ENCODE results near the gene IFT74.

Gene IFT74

DNA sequence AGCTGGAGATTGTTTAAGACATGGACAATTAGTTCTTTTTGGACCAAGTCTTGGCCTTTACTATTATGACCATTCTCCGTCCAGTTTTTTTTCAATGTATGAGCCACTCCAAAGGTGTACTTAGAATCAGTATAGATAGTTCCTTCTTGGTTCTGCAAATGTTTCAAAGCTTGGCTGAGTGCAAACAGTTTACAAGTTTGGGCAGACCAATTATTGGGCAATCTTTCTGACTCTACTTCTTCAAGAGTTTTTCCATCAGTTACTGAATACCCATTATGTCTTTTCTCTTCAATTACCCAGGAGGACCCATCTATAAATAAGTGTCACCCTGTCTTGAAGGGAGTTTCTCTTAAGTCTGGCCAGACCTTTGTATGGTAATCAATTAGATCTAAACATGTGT, 15.5 kb downstream of the IFT74 start:
- Histone ChIP-seq H3K36me3 (ENCODE audit: control insufficient read depth in 5 of 5, insufficient read depth in 5 of 5, low read length in 5 of 5) (peaks cover 0 to 3% (median 0%) of the 10 kb centered on the region in 5 donors), H3K4me3 (ENCODE audit: low read depth in 1 of 5, low read length in 5 of 5) (no peak overlapping the region), H3K9me3 (ENCODE audit: control insufficient read depth in 5 of 5, low read length in 5 of 5) (no peaks in the 10 kb centered on the region)

DNA sequence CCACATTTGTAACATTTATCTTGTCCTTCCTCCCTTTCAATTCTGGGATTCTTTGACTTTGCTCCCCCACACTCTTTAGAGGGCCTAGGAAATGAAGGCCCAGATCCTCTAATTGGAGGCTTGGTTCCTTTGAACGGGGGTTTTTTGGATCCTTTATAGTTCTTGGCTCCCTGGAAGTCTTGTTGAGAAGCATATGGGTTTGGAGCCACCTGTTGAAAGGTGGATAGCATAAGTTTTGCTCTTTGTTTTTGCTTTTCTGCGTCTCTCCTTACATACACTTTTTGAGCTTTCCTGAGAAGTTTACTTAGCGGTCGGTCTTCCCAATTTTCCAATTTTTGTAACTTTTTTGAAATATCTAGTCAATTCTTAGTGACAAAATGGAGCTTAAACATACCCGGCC, 17.8 kb downstream of the IFT74 start:
- Histone ChIP-seq H3K36me3 (ENCODE audit: control insufficient read depth in 5 of 5, insufficient read depth in 5 of 5, low read length in 5 of 5) (peaks cover 0 to 3% (median 0%) of the 10 kb centered on the region in 5 donors), H3K4me1 (ENCODE audit: control insufficient read depth in 5 of 5, insufficient read depth in 5 of 5, low read length in 5 of 5) (peaks cover 0 to 5% (median 0%) of the 10 kb centered on the region in 5 donors), H3K27me3 (ENCODE audit: control insufficient read depth in 5 of 5, insufficient read depth in 4 of 5, low read length in 5 of 5) (no peaks in the 10 kb centered on the region), H3K9me3 (ENCODE audit: control insufficient read depth in 5 of 5, low read length in 5 of 5) (no peaks in the 10 kb centered on the region), H3K27ac (ENCODE audit: low read depth, low read length) (no peak overlapping the region), H3K4me3 (ENCODE audit: low read depth in 1 of 5, low read length in 5 of 5) (no peak overlapping the region), H3K9ac (ENCODE audit: low read length in 5 of 5) (no peak overlapping the region)

More for the DNA sequence above, 15.5 kb downstream of the IFT74 start:
- H3K27me3 ChIP-seq (ENCODE audit: control insufficient read depth in 5 of 5, insufficient read depth in 4 of 5, low read length in 5 of 5) = no peaks in the 10 kb centered on the region
- H3K4me1 ChIP-seq (ENCODE audit: control insufficient read depth in 5 of 5, insufficient read depth in 5 of 5, low read length in 5 of 5) = peaks cover 0 to 5% (median 0%) of the 10 kb centered on the region in 5 donors
- H3K27ac ChIP-seq (ENCODE audit: low read depth, low read length) = no peak overlapping the region
- H3K9ac ChIP-seq (ENCODE audit: low read length in 5 of 5) = no peak overlapping the region

DNA sequence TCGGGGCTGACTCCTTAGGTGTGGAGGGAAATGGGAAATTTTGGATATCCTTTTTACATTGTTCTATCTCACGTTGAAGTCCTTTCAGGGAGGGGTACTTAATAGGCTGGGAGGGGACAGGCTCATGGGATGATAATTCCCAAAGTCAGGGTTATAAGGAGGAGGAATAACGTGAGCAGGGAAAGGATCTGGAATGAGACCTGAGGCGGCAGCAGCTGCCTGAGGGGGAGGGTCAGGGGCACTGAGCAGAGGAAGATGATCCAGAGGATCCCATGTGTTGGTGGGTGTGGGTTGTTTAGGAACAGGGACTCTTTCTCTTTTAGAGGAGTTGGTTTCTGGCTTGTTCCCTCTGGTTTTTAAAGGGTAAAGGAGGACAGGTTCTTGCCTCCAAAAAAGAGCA, 18.7 kb downstream of the IFT74 start:
- Histone ChIP-seq H3K27ac (ENCODE audit: low read depth, low read length) (no peak overlapping the region), H3K4me3 (ENCODE audit: low read depth in 1 of 5, low read length in 5 of 5) (no peak overlapping the region), H3K36me3 (ENCODE audit: control insufficient read depth in 5 of 5, insufficient read depth in 5 of 5, low read length in 5 of 5) (peaks cover 0 to 6% (median under 1%) of the 10 kb centered on the region in 5 donors), H3K9ac (ENCODE audit: low read length in 5 of 5) (no peak overlapping the region), H3K4me1 (ENCODE audit: control insufficient read depth in 5 of 5, insufficient read depth in 5 of 5, low read length in 5 of 5) (peaks cover 0 to 5% (median 0%) of the 10 kb centered on the region in 5 donors), H3K9me3 (ENCODE audit: control insufficient read depth in 5 of 5, low read length in 5 of 5) (no peaks in the 10 kb centered on the region), H3K27me3 (ENCODE audit: control insufficient read depth in 5 of 5, insufficient read depth in 4 of 5, low read length in 5 of 5) (no peaks in the 10 kb centered on the region)

DNA sequence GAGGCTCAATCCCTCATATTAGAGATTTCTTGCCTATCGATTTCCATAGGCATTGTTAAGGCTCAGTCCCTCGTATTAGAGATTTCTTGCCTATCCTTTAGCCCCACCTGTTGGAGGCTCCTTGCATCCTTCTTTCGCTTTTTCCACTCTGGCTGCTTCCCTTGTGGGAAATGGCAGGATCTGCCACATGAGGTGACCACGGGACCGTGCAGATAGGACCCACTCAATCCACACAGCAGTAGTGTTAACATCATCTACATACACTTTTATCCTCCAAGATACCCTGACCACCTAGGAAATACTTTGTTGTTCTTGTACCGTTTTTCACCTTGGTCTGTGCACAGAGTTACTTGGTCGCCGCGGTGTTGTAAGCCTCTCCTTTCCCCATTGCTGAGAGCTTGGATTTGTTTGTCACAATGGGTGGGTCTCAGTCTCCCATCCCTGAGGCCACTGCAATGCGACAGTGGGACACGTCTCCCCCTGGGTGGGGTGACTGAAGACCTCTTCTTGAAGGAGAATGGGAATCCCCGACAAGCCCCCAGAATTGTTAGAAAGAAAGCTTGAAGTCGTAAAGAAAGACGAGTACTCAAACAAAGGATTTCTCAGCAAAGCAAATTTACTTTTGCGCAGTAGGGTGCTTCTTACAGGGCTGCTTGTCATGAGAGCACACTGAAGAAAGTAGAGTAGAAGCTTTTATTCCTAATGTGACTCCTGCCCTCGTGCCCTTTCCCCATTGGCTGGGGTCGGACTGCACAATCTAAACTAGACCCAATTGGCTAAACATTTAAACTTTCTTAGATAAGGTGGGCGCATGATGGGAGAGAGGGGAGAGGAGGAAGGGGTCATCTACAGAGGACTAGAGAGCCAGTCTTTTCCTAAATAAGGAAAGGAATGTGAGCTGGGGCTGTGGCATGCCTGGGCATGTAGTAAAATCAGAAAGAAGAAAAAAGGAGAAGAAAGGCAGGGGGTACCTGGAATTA, 19.8 kb downstream of the IFT74 start:
- H3K27ac ChIP-seq (ENCODE audit: low read depth, low read length) = no peak overlapping the region
- no peaks in the 10 kb centered on the region for H3K9me3 ChIP-seq (ENCODE audit: control insufficient read depth in 5 of 5, low read length in 5 of 5)
- no peaks in the 10 kb centered on the region for H3K27me3 ChIP-seq (ENCODE audit: control insufficient read depth in 5 of 5, insufficient read depth in 4 of 5, low read length in 5 of 5)
- no peak overlapping the region for H3K9ac ChIP-seq (ENCODE audit: low read length in 5 of 5)
- H3K4me1 ChIP-seq (ENCODE audit: control insufficient read depth in 5 of 5, insufficient read depth in 5 of 5, low read length in 5 of 5) = peaks cover 0 to 5% (median 0%) of the 10 kb centered on the region in 5 donors
- H3K36me3 ChIP-seq (ENCODE audit: control insufficient read depth in 5 of 5, insufficient read depth in 5 of 5, low read length in 5 of 5) = peaks cover 0 to 13% (median 3%) of the 10 kb centered on the region in 5 donors
- H3K4me3 ChIP-seq (ENCODE audit: low read depth in 1 of 5, low read length in 5 of 5) = no peak overlapping the region

DNA sequence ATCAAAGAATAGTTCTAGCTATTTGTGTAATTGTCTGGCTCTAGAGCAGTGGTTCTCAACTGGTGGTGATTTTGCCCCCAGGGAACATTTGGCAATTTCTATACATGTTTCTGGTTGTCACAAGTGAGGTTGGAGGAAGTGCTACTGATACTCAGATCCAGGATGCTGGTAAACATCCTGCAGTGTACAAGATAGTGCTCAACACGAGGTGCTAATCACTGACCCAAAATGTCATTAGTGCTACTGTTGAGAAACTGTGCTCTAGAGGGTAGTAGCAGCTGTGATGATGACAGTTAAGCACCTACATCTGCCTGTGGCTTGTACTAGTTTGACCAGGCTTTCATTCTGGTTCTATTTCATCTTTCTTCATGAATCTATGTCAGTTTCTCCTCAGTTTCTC, 27.1 kb downstream of the IFT74 start:
- no peaks in the 10 kb centered on the region for H3K4me1 ChIP-seq (ENCODE audit: control insufficient read depth in 5 of 5, insufficient read depth in 5 of 5, low read length in 5 of 5)
- no peaks in the 10 kb centered on the region for H3K9me3 ChIP-seq (ENCODE audit: control insufficient read depth in 5 of 5, low read length in 5 of 5)
- peak overlapping the region in 1 of 5 donors; percentile 3 for H3K9ac ChIP-seq (ENCODE audit: low read length in 5 of 5)
- H3K27ac ChIP-seq (ENCODE audit: low read depth, low read length) = no peak overlapping the region
- no peaks in the 10 kb centered on the region for H3K27me3 ChIP-seq (ENCODE audit: control insufficient read depth in 5 of 5, insufficient read depth in 4 of 5, low read length in 5 of 5)
- H3K36me3 ChIP-seq (ENCODE audit: control insufficient read depth in 5 of 5, insufficient read depth in 5 of 5, low read length in 5 of 5) = peaks cover 16 to 34% (median 20%) of the 10 kb centered on the region in 5 donors
- H3K4me3 ChIP-seq (ENCODE audit: low read depth in 1 of 5, low read length in 5 of 5) = no peak overlapping the region

DNA sequence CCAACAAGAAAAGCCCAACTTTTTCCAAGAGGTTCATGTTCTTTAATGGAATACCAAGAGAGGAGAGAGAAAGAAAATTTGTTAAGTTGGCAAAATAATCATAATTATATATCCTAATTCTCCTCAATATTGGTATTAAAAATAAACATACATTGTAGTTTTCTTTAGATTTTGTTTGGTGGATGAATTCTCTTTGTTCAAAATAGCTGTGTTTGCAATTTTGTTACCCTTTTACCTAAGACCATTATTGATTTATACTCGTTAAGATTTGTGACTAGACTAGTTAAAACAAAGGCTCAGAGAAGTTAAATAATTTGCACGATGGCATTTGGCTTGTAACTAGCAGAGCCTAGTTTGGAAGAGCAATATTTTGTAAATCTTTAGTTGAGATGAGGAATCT, 39.6 kb downstream of the IFT74 start:
- H3K4me1 ChIP-seq (ENCODE audit: control insufficient read depth in 5 of 5, insufficient read depth in 5 of 5, low read length in 5 of 5) = no peaks in the 10 kb centered on the region
- H3K4me3 ChIP-seq (ENCODE audit: low read depth in 1 of 5, low read length in 5 of 5) = no peak overlapping the region
- no peak overlapping the region for H3K9ac ChIP-seq (ENCODE audit: low read length in 5 of 5)
- no peak overlapping the region for H3K27ac ChIP-seq (ENCODE audit: low read depth, low read length)
- no peaks in the 10 kb centered on the region for H3K9me3 ChIP-seq (ENCODE audit: control insufficient read depth in 5 of 5, low read length in 5 of 5)
- no peaks in the 10 kb centered on the region for H3K27me3 ChIP-seq (ENCODE audit: control insufficient read depth in 5 of 5, insufficient read depth in 4 of 5, low read length in 5 of 5)
- peaks cover under 1 to 9% (median 3%) of the 10 kb centered on the region in 5 donors for H3K36me3 ChIP-seq (ENCODE audit: control insufficient read depth in 5 of 5, insufficient read depth in 5 of 5, low read length in 5 of 5)

DNA sequence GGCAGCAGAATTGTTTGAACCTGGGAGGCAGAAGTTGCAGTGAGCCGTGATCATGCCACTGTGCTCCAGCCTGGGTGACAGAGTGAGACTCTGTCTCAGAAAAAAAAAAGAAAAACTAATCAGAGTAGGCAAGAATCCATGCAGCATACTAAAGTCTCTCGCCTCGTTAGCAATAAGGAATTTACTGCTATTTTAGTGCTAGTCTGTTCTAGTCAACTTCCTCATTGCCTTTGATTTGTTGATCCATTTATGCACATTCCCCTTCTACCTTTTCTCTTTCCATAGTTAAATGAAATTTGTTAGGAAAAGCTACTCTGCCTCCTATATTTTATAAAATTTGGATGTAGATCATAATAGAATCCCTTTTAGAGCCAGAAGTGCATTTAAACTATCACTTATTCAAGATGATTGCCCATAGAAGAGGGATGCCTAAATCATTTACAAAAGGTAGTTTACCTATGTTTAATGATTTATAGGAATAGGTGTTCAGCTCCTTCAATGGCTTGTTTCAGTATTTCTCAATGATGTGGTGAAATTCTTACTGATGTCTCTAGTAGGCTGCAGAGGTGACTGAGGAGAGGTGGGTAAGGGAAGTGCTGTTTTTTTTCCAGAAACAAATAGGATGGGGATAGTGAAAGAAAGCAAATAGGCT, 47.3 kb downstream of the IFT74 start:
- Histone ChIP-seq H3K4me1 (ENCODE audit: control insufficient read depth in 5 of 5, insufficient read depth in 5 of 5, low read length in 5 of 5) (no peaks in the 10 kb centered on the region), H3K36me3 (ENCODE audit: control insufficient read depth in 5 of 5, insufficient read depth in 5 of 5, low read length in 5 of 5) (peaks cover 0 to 3% (median 0%) of the 10 kb centered on the region in 5 donors), H3K27ac (ENCODE audit: low read depth, low read length) (no peak overlapping the region), H3K9me3 (ENCODE audit: control insufficient read depth in 5 of 5, low read length in 5 of 5) (no peaks in the 10 kb centered on the region), H3K4me3 (ENCODE audit: low read depth in 1 of 5, low read length in 5 of 5) (no peak overlapping the region), H3K9ac (ENCODE audit: low read length in 5 of 5) (no peak overlapping the region), H3K27me3 (ENCODE audit: control insufficient read depth in 5 of 5, insufficient read depth in 4 of 5, low read length in 5 of 5) (no peaks in the 10 kb centered on the region)

DNA sequence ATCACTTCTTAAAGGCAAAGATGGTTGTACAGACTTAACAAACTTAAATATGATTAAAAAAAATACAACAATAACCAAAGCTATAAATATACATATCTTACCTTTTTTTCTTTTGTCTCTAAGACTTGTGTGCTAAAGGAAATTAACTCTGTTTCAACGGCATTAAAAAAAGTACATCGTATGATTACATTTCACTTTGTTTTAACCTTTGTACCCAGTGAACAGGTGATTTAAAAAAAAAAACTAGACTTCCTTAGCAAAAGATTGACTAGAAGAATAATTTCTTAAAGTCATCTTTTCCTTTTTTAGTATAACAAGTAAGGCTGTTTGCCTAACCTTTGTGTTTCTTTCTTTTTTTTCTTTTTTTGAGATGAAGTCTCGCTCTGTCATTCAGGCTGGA, 49.3 kb downstream of the IFT74 start, which contains the start of gene LRRC19:
Gene LRRC19, minus strand, starts transcription at position 182 of the 400 bp plus-strand sequence. CDS start 5,978 bp downstream, outside the sequence.
- H3K9me3 ChIP-seq (ENCODE audit: control insufficient read depth in 5 of 5, low read length in 5 of 5) = no peaks in the 10 kb centered on the region
- H3K27me3 ChIP-seq (ENCODE audit: control insufficient read depth in 5 of 5, insufficient read depth in 4 of 5, low read length in 5 of 5) = no peaks in the 10 kb centered on the region
- no peaks in the 10 kb centered on the region for H3K4me1 ChIP-seq (ENCODE audit: control insufficient read depth in 5 of 5, insufficient read depth in 5 of 5, low read length in 5 of 5)
- no peak within 1 kb of the TSS for H3K27ac ChIP-seq (ENCODE audit: low read depth, low read length)
- peaks cover 0 to 9% (median 0%) of the 10 kb centered on the region in 5 donors for H3K36me3 ChIP-seq (ENCODE audit: control insufficient read depth in 5 of 5, insufficient read depth in 5 of 5, low read length in 5 of 5)
- no peak within 1 kb of the TSS for H3K9ac ChIP-seq (ENCODE audit: low read length in 5 of 5)
- H3K4me3 ChIP-seq (ENCODE audit: low read depth in 1 of 5, low read length in 5 of 5) = no peak within 1 kb of the TSS

DNA sequence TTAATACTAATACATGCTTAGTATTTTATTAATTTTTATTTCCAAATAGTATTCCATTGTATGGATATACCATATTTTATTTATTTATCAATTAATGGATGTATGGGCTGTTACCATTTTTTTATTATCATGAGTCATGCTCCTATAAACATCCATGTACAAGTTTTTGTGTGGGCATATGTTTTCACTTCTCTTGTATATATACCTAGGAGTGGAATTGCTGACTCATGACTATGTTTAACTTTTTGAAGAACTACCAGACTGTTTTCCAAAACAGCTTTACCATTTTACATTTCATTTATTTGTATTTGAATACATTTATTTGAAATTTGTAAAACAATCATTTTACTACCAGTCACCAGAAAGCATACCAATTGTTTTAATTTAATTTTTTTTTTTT, 63.4 kb downstream of the IFT74 start:
- no peak overlapping the region for H3K27ac ChIP-seq (ENCODE audit: low read depth, low read length)
- H3K9me3 ChIP-seq (ENCODE audit: control insufficient read depth in 5 of 5, low read length in 5 of 5) = no peaks in the 10 kb centered on the region
- no peak overlapping the region for H3K4me3 ChIP-seq (ENCODE audit: low read depth in 1 of 5, low read length in 5 of 5)
- peaks cover 16 to 29% (median 28%) of the 10 kb centered on the region in 5 donors for H3K36me3 ChIP-seq (ENCODE audit: control insufficient read depth in 5 of 5, insufficient read depth in 5 of 5, low read length in 5 of 5)
- no peaks in the 10 kb centered on the region for H3K27me3 ChIP-seq (ENCODE audit: control insufficient read depth in 5 of 5, insufficient read depth in 4 of 5, low read length in 5 of 5)
- peaks cover 0 to 4% (median 0%) of the 10 kb centered on the region in 5 donors for H3K4me1 ChIP-seq (ENCODE audit: control insufficient read depth in 5 of 5, insufficient read depth in 5 of 5, low read length in 5 of 5)
- H3K9ac ChIP-seq (ENCODE audit: low read length in 5 of 5) = no peak overlapping the region

DNA sequence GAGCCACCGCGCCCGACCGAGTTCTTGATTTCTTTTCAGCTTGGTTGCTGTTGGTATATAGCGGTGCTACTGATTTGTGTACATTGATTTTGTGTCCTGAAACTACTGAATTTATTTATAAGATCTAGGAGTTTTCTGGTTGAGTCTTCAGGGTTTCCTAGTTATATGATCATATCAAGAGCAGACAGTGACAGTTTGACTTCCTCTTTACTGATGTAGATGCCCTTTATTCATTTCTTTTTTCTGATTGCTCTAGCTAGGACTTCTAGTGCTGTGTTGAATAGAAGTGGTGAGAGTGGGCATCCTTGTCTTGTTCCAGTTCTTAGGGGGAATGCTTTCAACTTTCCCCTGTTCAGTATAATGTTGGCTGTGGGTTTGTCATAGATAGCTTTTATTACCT, 66.7 kb downstream of the IFT74 start:
- Histone ChIP-seq H3K9me3 (ENCODE audit: control insufficient read depth in 5 of 5, low read length in 5 of 5) (no peaks in the 10 kb centered on the region), H3K9ac (ENCODE audit: low read length in 5 of 5) (no peak overlapping the region), H3K4me3 (ENCODE audit: low read depth in 1 of 5, low read length in 5 of 5) (no peak overlapping the region), H3K27ac (ENCODE audit: low read depth, low read length) (no peak overlapping the region), H3K27me3 (ENCODE audit: control insufficient read depth in 5 of 5, insufficient read depth in 4 of 5, low read length in 5 of 5) (no peaks in the 10 kb centered on the region), H3K4me1 (ENCODE audit: control insufficient read depth in 5 of 5, insufficient read depth in 5 of 5, low read length in 5 of 5) (peaks cover 0 to 4% (median 0%) of the 10 kb centered on the region in 5 donors), H3K36me3 (ENCODE audit: control insufficient read depth in 5 of 5, insufficient read depth in 5 of 5, low read length in 5 of 5) (peaks cover 9 to 24% (median 14%) of the 10 kb centered on the region in 5 donors)
